Activated T-helper 1 cell treated with anti-CD3 and anti-CD28 coated beads, Interleukin-12 subunit alpha, Interleukin-12 subunit beta, Interleukin-2, Interleukin-4 antibody, amounts not matched to agents 30 ng/mL and 10 ng/mL and 1 ng/mL, durations not matched to agents 14 hours and 24 hours and 36 hours (primary cell): Measurements from ENCODE around the gene RBAK. TPM values are rescaled to one million over a fixed set of nuclear protein-coding genes. Genes with fewer than 3 reads are reported as not detected.
"Not testable (repeated sequence)": the region's sequence is repeated elsewhere in the genome, so short reads cannot be mapped to it uniquely, and the experiment has no call there.

Source experiments
- DNase-seq: peaks from one replicate; pipeline ENCODE4 v3.0.0; 2021; ENCODE audit warnings: low spot score
- H3K27ac Mint-ChIP-seq: one replicate; pipeline ENCODE4 v1.8.0; 2021; ENCODE audit warnings: mild to moderate bottlenecking, mixed read lengths
- H3K27me3 Mint-ChIP-seq: one replicate; pipeline ENCODE4 v1.8.0; 2022; ENCODE audit warnings: mild to moderate bottlenecking, moderate library complexity, mixed read lengths; ENCODE audit not compliant: insufficient read depth
- H3K36me3 Mint-ChIP-seq: one replicate; pipeline ENCODE4 v1.8.0; 2021; ENCODE audit warnings: low read depth, mixed read lengths
- H3K4me1 Mint-ChIP-seq: one replicate; pipeline ENCODE4 v1.8.0; 2021; ENCODE audit warnings: low read depth, mixed read lengths
- H3K4me3 Mint-ChIP-seq: one replicate; pipeline ENCODE4 v1.8.0; 2021; ENCODE audit warnings: mild to moderate bottlenecking, moderate library complexity, mixed read lengths
- H3K9me3 Mint-ChIP-seq: one replicate; pipeline ENCODE4 v1.8.0; 2021; ENCODE audit warnings: mixed read lengths
- intact Hi-C: fragments of 100-400 bp; cut with micrococcal nuclease; formaldehyde crosslinking; loops from one replicate; pipeline ENCODE4 v1.15.1; 2024
- total RNA-seq: library from RNA; stranded (reverse); gene quantifications from 2 replicates; pipeline ENCODE4 v1.2.3, GENCODE V29; 2022

Gene RBAK
- 12.5 and 13.0 TPM in 2 replicates for total RNA-seq

- intact Hi-C loops: loop anchor here (1.0 to 5.0 kb wide), 4 partner anchors 71 to 377 kb away; partner anchors contain the start of genes AP5Z1, FOXK1 and TNRC18
- DNase-seq: peak; percentile 87
- Mint-ChIP-seq H3K27ac (peak within 1 kb of the TSS; percentile 88), H3K27me3 (no peaks in the 10 kb centered on the region), H3K9me3 (peaks cover 22% of the 10 kb centered on the region), H3K4me1 (peaks cover 24% of the 10 kb centered on the region), H3K4me3 (peak within 1 kb of the TSS; percentile 89), H3K36me3 (peaks cover 48% of the 10 kb centered on the region)
Measured at GRCh38 chr7:5045558-5046396, at the start of gene RBAK. TSS of gene RBAK (plus strand) at chr7:5045860. CDS start at chr7:5048077, 2,217 bp downstream.

DNA sequence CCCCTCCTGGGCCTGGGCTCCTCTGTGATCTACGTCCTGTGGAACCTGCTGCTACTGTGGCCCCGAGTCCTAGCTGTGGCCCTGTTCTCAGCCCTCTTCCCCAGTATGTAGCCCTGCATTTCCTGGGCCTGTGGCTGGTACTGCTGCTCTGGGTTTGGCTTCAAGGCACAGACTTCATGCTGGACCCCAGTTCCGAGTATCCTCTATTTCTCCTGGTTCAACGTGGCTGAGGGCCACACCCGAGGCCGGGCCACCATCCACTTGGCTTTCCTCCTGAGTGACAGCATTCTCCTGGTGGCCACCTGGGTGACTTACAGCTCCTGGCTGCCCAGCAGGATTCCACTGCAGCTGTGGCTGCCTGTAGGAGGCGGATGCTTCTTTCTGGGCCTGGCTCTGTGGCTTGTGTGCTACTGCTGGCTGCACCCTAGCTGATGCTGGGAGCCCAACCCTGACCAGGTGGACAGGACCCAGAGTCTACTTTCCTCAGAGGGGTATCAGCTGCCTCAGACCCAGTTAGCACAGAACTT lies 48.9 kb upstream of the RBAK start:
- no peak overlapping the region for H3K4me3 Mint-ChIP-seq
- peaks cover 21% of the 10 kb centered on the region for H3K36me3 Mint-ChIP-seq
- intact Hi-C loops: no loop called here
- no peak overlapping the region for H3K27ac Mint-ChIP-seq
- peaks cover 11% of the 10 kb centered on the region for H3K4me1 Mint-ChIP-seq
- DNase-seq: no peak
- H3K27me3 Mint-ChIP-seq: no peaks in the 10 kb centered on the region
- H3K9me3 Mint-ChIP-seq: no peaks in the 10 kb centered on the region

GRCh38 chr7:4998244-4998643 lies 47.4 kb upstream of the RBAK start:
- Mint-ChIP-seq H3K4me3 (no peak overlapping the region), H3K9me3 (no peaks in the 10 kb centered on the region), H3K27me3 (no peaks in the 10 kb centered on the region), H3K27ac (no peak overlapping the region), H3K4me1 (peaks cover 11% of the 10 kb centered on the region), H3K36me3 (peaks cover 27% of the 10 kb centered on the region)
- intact Hi-C loops: no loop called here
- DNase-seq: no peak

DNA sequence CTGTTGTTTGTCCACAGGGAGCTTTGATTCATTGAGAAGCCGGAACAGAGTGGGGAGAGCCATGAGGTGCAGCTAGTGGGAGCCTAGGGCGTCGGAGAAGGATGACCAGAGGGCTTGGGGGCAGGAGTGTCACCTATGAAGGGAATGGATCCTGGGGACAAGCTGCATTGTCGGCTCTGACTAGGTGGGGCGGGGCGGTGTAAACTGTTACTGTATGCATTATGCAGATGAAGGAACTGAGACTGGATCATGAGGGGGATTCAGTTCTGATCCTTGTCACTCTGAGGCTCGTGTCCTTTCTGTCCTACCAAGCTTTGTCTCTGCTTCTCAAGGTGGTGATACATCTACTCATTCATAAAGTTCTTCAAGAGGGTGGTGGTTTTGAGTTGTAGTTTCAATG lies 46.8 kb upstream of the RBAK start:
- intact Hi-C loops: no loop called here
- Mint-ChIP-seq H3K36me3 (peaks cover 27% of the 10 kb centered on the region), H3K27me3 (no peaks in the 10 kb centered on the region), H3K4me3 (no peak overlapping the region), H3K9me3 (no peaks in the 10 kb centered on the region), H3K4me1 (peaks cover 11% of the 10 kb centered on the region), H3K27ac (no peak overlapping the region)
- DNase-seq: no peak

- H3K27me3 Mint-ChIP-seq: no peaks in the 10 kb centered on the region
- no peak overlapping the region for H3K4me3 Mint-ChIP-seq
- H3K9me3 Mint-ChIP-seq: no peaks in the 10 kb centered on the region
- peaks cover 11% of the 10 kb centered on the region for H3K4me1 Mint-ChIP-seq
- intact Hi-C loops: no loop called here
- H3K27ac Mint-ChIP-seq: no peak overlapping the region
- peaks cover 27% of the 10 kb centered on the region for H3K36me3 Mint-ChIP-seq
- no peak for DNase-seq
Measured at GRCh38 chr7:4999369-4999950, 46.2 kb upstream of the RBAK start.

GRCh38 chr7:5001003-5001402 lies 44.7 kb upstream of the RBAK start:
- H3K4me1 Mint-ChIP-seq: peaks cover 11% of the 10 kb centered on the region
- no peaks in the 10 kb centered on the region for H3K27me3 Mint-ChIP-seq
- peaks cover 29% of the 10 kb centered on the region for H3K36me3 Mint-ChIP-seq
- intact Hi-C loops: no loop called here
- no peak for DNase-seq
- H3K27ac Mint-ChIP-seq: no peak overlapping the region
- no peak overlapping the region for H3K4me3 Mint-ChIP-seq
- peaks cover 3% of the 10 kb centered on the region for H3K9me3 Mint-ChIP-seq

DNA sequence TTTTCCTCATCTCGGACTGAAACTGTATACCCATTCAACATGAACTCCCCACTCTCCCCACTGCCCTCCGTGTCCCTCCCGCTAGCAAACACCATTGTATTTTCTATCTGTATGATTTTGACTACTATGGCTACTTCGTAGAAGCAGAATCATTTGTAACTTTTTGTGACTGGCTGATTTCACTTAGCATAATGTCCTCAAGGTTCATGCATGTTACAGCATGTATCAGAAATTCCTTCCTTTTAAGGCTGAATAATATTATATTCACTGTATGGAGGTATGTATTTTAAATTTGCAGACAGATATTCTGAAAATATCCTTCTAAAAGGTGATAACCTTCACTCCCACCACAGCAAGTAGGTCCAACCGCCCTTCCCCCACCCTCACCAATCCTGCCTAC lies 43.7 kb upstream of the RBAK start:
- peaks cover 3% of the 10 kb centered on the region for H3K9me3 Mint-ChIP-seq

GRCh38 chr7:5005066-5005465 lies 40.6 kb upstream of the RBAK start:
- Mint-ChIP-seq H3K36me3 (peaks cover 32% of the 10 kb centered on the region), H3K27ac (no peak overlapping the region), H3K4me1 (no peaks in the 10 kb centered on the region), H3K9me3 (peaks cover 14% of the 10 kb centered on the region), H3K4me3 (no peak overlapping the region), H3K27me3 (no peaks in the 10 kb centered on the region)
- intact Hi-C loops: no loop called here
- DNase-seq: no peak

More for the DNA sequence above, 43.7 kb upstream of the RBAK start:
- intact Hi-C loops: no loop called here
- Mint-ChIP-seq H3K27ac (no peak overlapping the region), H3K4me3 (no peak overlapping the region), H3K4me1 (peaks cover 11% of the 10 kb centered on the region), H3K36me3 (peaks cover 27% of the 10 kb centered on the region), H3K27me3 (no peaks in the 10 kb centered on the region)
- no peak for DNase-seq

- Mint-ChIP-seq H3K4me3 (no peak overlapping the region), H3K9me3 (peaks cover 8% of the 10 kb centered on the region), H3K27ac (no peak overlapping the region), H3K4me1 (peaks cover 4% of the 10 kb centered on the region), H3K36me3 (peaks cover 25% of the 10 kb centered on the region), H3K27me3 (no peaks in the 10 kb centered on the region)
- intact Hi-C loops: no loop called here
- DNase-seq: no peak
Measured at GRCh38 chr7:5012985-5013384, 32.7 kb upstream of the RBAK start.

GRCh38 chr7:5015936-5016335 lies 29.7 kb upstream of the RBAK start:
- H3K9me3 Mint-ChIP-seq, H3K4me3 Mint-ChIP-seq, H3K27ac Mint-ChIP-seq, H3K27me3 Mint-ChIP-seq, H3K4me1 Mint-ChIP-seq, DNase-seq, intact Hi-C loops: not testable (repeated sequence)
- peaks cover 12% of the 10 kb centered on the region for H3K36me3 Mint-ChIP-seq

- H3K36me3 Mint-ChIP-seq, H3K27me3 Mint-ChIP-seq, DNase-seq, intact Hi-C loops, H3K4me3 Mint-ChIP-seq, H3K4me1 Mint-ChIP-seq, H3K27ac Mint-ChIP-seq: not testable (repeated sequence)
- peaks cover 13% of the 10 kb centered on the region for H3K9me3 Mint-ChIP-seq
Measured at GRCh38 chr7:5017626-5018025, 28.0 kb upstream of the RBAK start.

DNA sequence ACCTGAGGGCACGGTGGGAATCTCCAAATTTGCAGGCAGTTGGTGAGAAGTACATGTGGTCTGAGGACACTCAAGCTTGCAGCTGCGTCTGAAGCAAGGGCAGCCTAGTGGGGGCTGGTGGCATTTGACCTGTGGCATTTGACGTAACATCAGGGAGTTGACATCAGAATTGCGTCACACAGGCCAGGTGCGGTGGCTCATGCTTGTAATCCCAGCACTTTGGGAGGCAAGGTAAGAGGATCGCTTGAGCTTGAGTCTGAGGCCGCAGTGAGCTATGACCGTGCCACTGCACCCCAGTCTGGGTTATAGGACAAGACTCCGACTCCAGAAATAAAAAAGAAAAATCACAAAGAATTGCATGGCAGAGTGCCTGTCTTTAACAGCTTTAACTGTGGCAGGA lies 25.6 kb upstream of the RBAK start:
- Mint-ChIP-seq H3K27ac (no peak overlapping the region), H3K36me3 (peaks cover 6% of the 10 kb centered on the region)
- intact Hi-C loops: no loop called here

DNA sequence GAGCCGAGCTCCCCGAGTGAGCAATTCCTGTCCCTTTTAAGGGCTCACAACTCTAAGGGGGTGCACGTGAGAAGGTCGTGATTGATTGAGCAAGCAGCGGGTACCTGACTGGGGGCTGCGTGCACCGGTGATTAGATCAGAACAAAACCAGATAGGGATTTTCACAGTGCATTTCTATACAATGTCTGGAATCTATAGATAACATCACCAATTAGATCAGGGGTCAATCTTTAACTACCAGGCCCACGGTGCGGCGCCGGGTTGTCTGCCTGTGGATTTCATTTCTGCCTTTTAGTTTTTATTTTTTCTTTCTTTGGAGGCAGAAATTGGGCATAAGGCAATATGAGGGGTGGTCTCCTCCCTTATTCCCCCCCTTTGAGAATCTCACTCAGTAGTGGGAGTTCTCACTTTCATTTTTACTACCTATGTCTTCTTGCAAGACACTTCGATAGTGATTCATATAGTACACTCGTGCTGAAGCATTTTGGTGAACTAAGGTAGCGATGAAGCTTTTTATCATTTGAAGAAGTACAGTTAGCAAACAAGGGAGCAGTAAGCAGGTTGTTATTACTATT lies 24.6 kb upstream of the RBAK start:
- intact Hi-C loops, H3K4me3 Mint-ChIP-seq, H3K27ac Mint-ChIP-seq, H3K36me3 Mint-ChIP-seq, DNase-seq, H3K4me1 Mint-ChIP-seq, H3K27me3 Mint-ChIP-seq: not testable (repeated sequence)
- peaks cover 13% of the 10 kb centered on the region for H3K9me3 Mint-ChIP-seq

More for the DNA sequence above, 25.6 kb upstream of the RBAK start:
- Mint-ChIP-seq H3K4me3 (no peak overlapping the region), H3K4me1 (peaks cover 4% of the 10 kb centered on the region), H3K9me3 (peaks cover 13% of the 10 kb centered on the region), H3K27me3 (no peaks in the 10 kb centered on the region)
- no peak for DNase-seq
